RWPE1 (cell line): ENCODE results near the gene EPM2AIP1.
"Not testable (repeated sequence)": the region's sequence is repeated elsewhere in the genome, so short reads cannot be mapped to it uniquely, and the experiment has no call there.

Source experiments
- CTCF ChIA-PET: fragments of 350-600 bp; sonication (Branson Sonifier 250); formaldehyde crosslinking; extraction: SDS; loops from one replicate; lab custom pipeline; 2021; lab: Yijun Ruan, JAX
- POLR2A ChIA-PET: fragments of 400-600 bp; formaldehyde crosslinking; extraction: SDS; loops from one replicate; lab custom pipeline; 2020; ENCODE audit warnings: antibody characterized with exemption; ENCODE audit not compliant: low non-redundant PET; lab: Yijun Ruan, JAX
- DNase-seq: peaks from one replicate; pipeline ENCODE4 v3.0.0; 2012; ENCODE audit warnings: low spot score
- H3K27ac ChIP-seq: fragments of 450-650 bp; 2 replicates; pipeline ENCODE4 v1.5.1; 2017
- CTCF ChIP-seq: fragments of 450-650 bp; conservative IDR thresholded peaks from 2 replicates; pipeline ENCODE4 v1.5.1; 2017; ENCODE audit warnings: low read depth, mild to moderate bottlenecking

EPM2AIP1 gene

GRCh38 chr3:36992806-36993325 is at the start of gene EPM2AIP1:
TSS of gene EPM2AIP1 (minus strand) at chr3:36993131. CDS start at chr3:36993077, 54 bp downstream.
- DNase-seq: peak; percentile 100
- peak within 1 kb of the TSS; percentile 95 for H3K27ac ChIP-seq
- TF ChIP-seq CTCF: peak; percentile 12; the same call in 1 of the 2 replicates
- CTCF ChIA-PET: interaction anchor here (0.6 to 0.7 kb wide), 2 partner anchors 245 to 307 kb away, joined by 3 to 6 read pairs; no protein-coding TSS in a partner anchor
- POLR2A ChIA-PET: no interaction called here

- H3K27ac ChIP-seq, POLR2A ChIA-PET, DNase-seq, CTCF ChIA-PET: not testable (repeated sequence)
Observed at GRCh38 chr3:37042712-37043111, 49.8 kb upstream of the EPM2AIP1 start.

- no peak for DNase-seq
- no peak overlapping the region for H3K27ac ChIP-seq
- ChIA-PET POLR2A (no interaction called here), CTCF (no interaction called here)
- TF ChIP-seq CTCF: no peak
Observed at GRCh38 chr3:37041546-37042195, 48.7 kb upstream of the EPM2AIP1 start.

GRCh38 chr3:37040231-37040630 is 47.3 kb upstream of the EPM2AIP1 start:
- no peak overlapping the region for H3K27ac ChIP-seq
- CTCF ChIA-PET: interaction anchor here (0.9 kb wide), 1 partner anchor 215 kb away, joined by 3 read pairs; no protein-coding TSS in a partner anchor
- POLR2A ChIA-PET: no interaction called here

GRCh38 chr3:37039161-37039846 is 46.4 kb upstream of the EPM2AIP1 start:
- no peak overlapping the region for H3K27ac ChIP-seq
- POLR2A ChIA-PET: no interaction called here
- no peak for TF ChIP-seq CTCF
- no peak for DNase-seq
- CTCF ChIA-PET: no interaction called here

More at GRCh38 chr3:37040231-37040630, 47.3 kb upstream of the EPM2AIP1 start:
- no peak for DNase-seq
- no peak for TF ChIP-seq CTCF

GRCh38 chr3:37037352-37037751 is 44.4 kb upstream of the EPM2AIP1 start:
- no peak overlapping the region for H3K27ac ChIP-seq
- no peak for TF ChIP-seq CTCF
- DNase-seq: no peak
- CTCF ChIA-PET: no interaction called here
- POLR2A ChIA-PET: no interaction called here
